ENCODE results near the gene POMT2.

DNA sequence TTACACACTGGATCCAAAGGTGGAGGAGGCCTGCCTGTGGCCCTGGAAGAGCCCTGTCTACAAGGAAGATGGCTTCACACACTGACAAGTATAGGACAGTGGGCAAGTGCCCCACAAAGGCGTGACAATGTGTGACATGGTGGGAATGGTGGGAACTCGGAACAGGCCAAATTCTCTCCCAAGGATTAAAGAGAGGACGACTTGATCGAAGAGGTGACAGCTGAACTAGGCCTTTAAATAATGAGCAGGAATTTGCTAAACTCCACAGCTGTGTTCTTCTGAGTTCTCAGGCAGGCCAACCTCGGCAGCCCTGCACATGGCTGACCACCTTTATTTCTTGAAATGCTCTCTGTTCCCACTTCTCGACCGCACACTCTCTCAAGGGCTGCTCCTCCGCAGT lies 23.8 kb downstream of the POMT2 start:
- TF ChIP-seq MAX (IDR thresholded peaks at IDR 0.05; ENCODE audit: low read depth, low read length) (no peak), POLR2A (IDR thresholded peaks at IDR 0.05; ENCODE audit: extremely low read depth, insufficient read length) (no peak), MYC (IDR thresholded peaks at IDR 0.05; ENCODE audit: low read depth, low read length) (no peak)
- TF ChIP-seq, protein P1, sequence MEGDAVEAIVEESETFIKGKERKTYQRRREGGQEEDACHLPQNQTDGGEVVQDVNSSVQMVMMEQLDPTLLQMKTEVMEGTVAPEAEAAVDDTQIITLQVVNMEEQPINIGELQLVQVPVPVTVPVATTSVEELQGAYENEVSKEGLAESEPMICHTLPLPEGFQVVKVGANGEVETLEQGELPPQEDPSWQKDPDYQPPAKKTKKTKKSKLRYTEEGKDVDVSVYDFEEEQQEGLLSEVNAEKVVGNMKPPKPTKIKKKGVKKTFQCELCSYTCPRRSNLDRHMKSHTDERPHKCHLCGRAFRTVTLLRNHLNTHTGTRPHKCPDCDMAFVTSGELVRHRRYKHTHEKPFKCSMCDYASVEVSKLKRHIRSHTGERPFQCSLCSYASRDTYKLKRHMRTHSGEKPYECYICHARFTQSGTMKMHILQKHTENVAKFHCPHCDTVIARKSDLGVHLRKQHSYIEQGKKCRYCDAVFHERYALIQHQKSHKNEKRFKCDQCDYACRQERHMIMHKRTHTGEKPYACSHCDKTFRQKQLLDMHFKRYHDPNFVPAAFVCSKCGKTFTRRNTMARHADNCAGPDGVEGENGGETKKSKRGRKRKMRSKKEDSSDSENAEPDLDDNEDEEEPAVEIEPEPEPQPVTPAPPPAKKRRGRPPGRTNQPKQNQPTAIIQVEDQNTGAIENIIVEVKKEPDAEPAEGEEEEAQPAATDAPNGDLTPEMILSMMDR (IDR thresholded peaks at IDR 0.05; ENCODE audit: low read depth, low read length): no peak
